Measurements from ENCODE around the gene SLC35F5. TPM values are rescaled to one million over a fixed set of nuclear protein-coding genes. Genes with fewer than 3 reads are reported as not detected.

Gene SLC35F5
- polyA plus RNA-seq, 1 donor from 2014 or later: 56.2 TPM

GRCh38 chr2:113739849-113740248 is 16.6 kb downstream of the SLC35F5 start:
- Histone ChIP-seq H3K4me3 (ENCODE audit: low read length) (no peak overlapping the region), H3F3A (ENCODE audit: insufficient read depth, low read length, poor library complexity, severe bottlenecking) (no peaks in the 10 kb centered on the region), H3K9me3 (ENCODE audit: low read length) (no peaks in the 10 kb centered on the region), H3K27me3 (ENCODE audit: insufficient read depth, low read depth, low read length) (no peaks in the 10 kb centered on the region), H3K9ac (ENCODE audit: low read length) (no peak overlapping the region), H3K4me2 (ENCODE audit: low read length) (no peak overlapping the region), H3K9me2 (ENCODE audit: insufficient read depth, low read length) (no peaks in the 10 kb centered on the region), H3K36me3 (ENCODE audit: insufficient read depth, low read length) (peaks cover 23% of the 10 kb centered on the region), H3K79me2 (replicated peaks; ENCODE audit: insufficient read depth, low read length) (no peaks in the 10 kb centered on the region), H2AFZ (ENCODE audit: low read depth, low read length) (no peak overlapping the region), H3K27ac (ENCODE audit: low read length) (no peak overlapping the region), H4K20me1 (ENCODE audit: insufficient read depth) (no peaks in the 10 kb centered on the region)
- TF ChIP-seq REST (IDR thresholded peaks at IDR 0.05; ENCODE audit: borderline replicate concordance): no peak
- no peak for TF ChIP-seq EP300 (conservative IDR thresholded peaks at IDR 0.05; ENCODE audit: poor library complexity, severe bottlenecking)
- no peak for TF ChIP-seq RAD21 (conservative IDR thresholded peaks at IDR 0.05)
- no peak for TF ChIP-seq EZH2 (IDR thresholded peaks at IDR 0.05; ENCODE audit: borderline replicate concordance, insufficient read depth, low read length, poor library complexity, severe bottlenecking)
- TF ChIP-seq CTCF (IDR thresholded peaks at IDR 0.05; ENCODE audit: poor library complexity, severe bottlenecking): no peak
- TF ChIP-seq MXI1 (conservative IDR thresholded peaks at IDR 0.05; ENCODE audit: poor library complexity, severe bottlenecking): no peak
- TF ChIP-seq POLR2AphosphoS5 (IDR thresholded peaks at IDR 0.05): no peak
- TF ChIP-seq SMC3 (conservative IDR thresholded peaks at IDR 0.05; ENCODE audit: poor library complexity): no peak
- no peak for TF ChIP-seq TAF1 (IDR thresholded peaks at IDR 0.05; ENCODE audit: low read depth)

- Histone ChIP-seq H3K27ac (ENCODE audit: low read length) (no peak overlapping the region), H3F3A (ENCODE audit: insufficient read depth, low read length, poor library complexity, severe bottlenecking) (no peaks in the 10 kb centered on the region), H3K9me2 (ENCODE audit: insufficient read depth, low read length) (no peaks in the 10 kb centered on the region), H4K20me1 (ENCODE audit: insufficient read depth) (no peaks in the 10 kb centered on the region), H3K4me2 (ENCODE audit: low read length) (no peak overlapping the region), H3K9me3 (ENCODE audit: low read length) (no peaks in the 10 kb centered on the region), H3K9ac (ENCODE audit: low read length) (no peak overlapping the region), H3K27me3 (ENCODE audit: insufficient read depth, low read depth, low read length) (no peaks in the 10 kb centered on the region), H3K36me3 (ENCODE audit: insufficient read depth, low read length) (peaks cover 5% of the 10 kb centered on the region), H3K79me2 (replicated peaks; ENCODE audit: insufficient read depth, low read length) (no peaks in the 10 kb centered on the region), H3K4me3 (ENCODE audit: low read length) (no peak overlapping the region), H2AFZ (ENCODE audit: low read depth, low read length) (no peak overlapping the region)
- no peak for TF ChIP-seq POLR2AphosphoS5 (IDR thresholded peaks at IDR 0.05)
- TF ChIP-seq CTCF (IDR thresholded peaks at IDR 0.05; ENCODE audit: poor library complexity, severe bottlenecking): no peak
- no peak for TF ChIP-seq REST (IDR thresholded peaks at IDR 0.05; ENCODE audit: borderline replicate concordance)
- no peak for TF ChIP-seq MXI1 (conservative IDR thresholded peaks at IDR 0.05; ENCODE audit: poor library complexity, severe bottlenecking)
- TF ChIP-seq RAD21 (conservative IDR thresholded peaks at IDR 0.05): no peak
- TF ChIP-seq SMC3 (conservative IDR thresholded peaks at IDR 0.05; ENCODE audit: poor library complexity): no peak
Measured at GRCh38 chr2:113734185-113734584, 22.3 kb downstream of the SLC35F5 start.

Data from neural cell (in vitro differentiated cells).